ENCODE results near the gene AGBL1.
A peak's percentile ranks its signal among the peaks of the same experiment; 100 is the strongest.

Gene AGBL1

DNA sequence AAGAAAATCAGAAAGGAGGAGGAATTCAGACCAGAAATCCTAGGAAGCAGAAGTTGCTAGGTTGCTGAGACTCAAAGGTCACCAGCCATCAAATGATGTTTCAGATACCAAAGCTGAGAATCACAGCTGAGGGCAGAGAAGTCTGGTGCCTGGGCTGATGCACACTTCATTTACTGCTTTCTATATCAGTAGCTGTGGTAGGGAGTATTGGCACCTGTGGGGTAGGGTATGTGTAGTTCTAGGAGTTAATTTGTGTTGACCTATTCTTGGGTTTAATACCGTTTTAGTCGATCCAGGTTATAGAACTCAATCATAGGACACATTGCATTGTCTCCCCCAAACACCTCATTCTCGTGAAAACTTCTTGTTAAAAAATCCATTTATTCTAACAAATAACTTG is 529.6 kb downstream of the AGBL1 start:
- no peak for DNase-seq

DNA sequence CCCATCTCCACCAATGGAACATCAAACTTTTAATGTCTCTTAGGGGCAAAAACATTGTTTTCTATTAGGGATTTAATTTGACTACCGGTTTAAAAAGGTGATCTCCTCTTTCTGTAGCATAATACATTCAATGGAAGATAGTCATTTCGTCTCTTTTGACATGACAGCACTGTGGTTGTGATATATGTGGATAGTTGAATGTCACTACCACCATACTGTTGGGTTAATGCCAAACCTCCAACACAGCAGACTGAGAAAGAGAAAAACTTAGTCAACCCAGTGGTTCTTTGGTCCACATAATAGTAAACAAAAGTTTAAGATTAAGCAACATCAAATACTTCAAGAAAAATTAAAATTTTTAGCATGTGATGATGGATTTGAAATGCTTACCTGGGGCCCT is 530.4 kb downstream of the AGBL1 start:
- no peak for DNase-seq

DNA sequence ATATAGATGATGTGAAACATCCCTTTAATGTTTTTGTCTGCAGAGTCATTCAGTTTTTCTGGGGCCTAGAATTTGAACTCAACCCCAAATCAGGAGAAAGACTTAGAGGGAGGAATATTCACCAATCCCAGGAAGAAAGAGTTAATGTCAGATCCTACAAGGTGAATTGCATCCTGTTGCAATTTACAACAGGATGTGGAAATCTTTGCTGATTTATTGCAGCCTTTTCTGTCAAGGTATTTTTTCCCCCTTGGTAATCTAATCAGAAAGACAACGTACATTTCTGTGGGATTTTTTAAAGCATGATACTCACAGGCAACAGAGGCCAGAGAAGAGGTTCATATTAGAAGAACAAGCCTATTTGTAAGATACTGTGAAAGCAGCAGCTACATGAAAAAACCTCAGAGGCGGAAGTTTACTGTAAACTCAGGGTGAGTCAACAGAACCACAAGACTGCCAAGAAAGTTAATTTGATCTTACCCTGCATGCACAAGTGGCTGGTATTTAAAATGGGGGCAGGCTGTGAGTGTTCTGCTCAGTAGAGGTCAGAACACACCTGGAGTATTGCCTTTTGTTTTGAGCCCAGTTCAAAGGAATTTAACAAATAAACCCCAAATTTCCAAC is 531.9 kb downstream of the AGBL1 start:
- DNase-seq = no peak

GRCh38 chr15:86615411-86615810 is 535.7 kb downstream of the AGBL1 start:
- DNase-seq = no peak

DNA sequence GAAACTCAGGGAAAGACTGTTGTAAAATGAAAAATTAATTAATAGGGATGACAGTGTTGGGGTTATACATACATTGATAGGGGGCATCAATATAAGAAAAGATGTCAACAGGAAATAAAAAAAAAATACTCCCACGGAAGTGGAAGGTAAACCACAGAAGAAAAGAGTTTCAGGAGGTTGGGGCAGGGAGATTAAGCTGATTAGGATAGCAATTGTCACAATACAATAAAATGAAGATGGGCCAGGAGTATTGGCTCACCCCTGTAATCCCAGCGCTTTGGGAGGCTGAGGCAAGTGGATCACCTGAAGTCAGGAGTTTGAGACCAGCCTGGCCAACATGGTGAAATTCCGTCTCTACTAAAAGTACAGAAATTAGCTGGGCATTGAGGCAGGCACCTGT is 536.1 kb downstream of the AGBL1 start:
- no peak for DNase-seq

DNA sequence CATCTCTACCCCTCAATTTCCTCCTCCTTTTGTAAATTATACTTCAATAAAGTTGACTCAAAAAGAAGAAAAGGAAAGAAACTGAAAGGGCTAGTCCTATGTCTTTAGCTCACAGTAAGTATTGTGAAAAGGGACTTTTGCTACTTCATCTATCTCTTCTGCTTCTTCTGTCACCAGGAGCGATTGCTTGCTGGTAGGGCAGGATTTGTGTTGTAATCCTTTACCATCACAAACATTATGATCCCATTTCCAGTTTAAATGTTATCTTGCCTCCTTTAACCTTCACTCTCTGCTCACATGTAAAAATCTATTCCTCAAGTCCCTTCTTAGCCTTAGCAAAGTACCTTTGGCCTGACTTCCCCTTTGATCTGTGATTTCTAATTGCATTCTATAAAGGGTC is 537.1 kb downstream of the AGBL1 start:
- no peak for DNase-seq

DNA sequence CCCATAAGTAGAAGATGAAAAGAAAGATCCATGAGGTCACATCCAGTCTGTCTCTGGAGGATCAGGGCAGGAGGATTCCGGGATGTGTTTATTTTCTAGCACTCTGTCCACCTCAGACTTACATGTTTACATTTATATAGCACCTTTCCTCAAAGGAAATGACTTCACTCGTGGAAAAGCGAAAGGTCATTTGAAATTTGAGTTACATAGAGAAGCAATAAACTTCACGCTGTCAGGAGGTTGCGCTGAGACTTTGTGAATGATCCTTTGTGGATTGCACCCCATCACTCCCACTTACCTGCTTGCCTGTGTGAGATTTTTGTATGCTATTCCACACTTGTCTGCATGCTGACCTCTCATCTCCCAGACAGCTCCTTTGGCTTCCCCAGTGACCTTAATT is 540.5 kb downstream of the AGBL1 start:
- no peak for DNase-seq

GRCh38 chr15:86620641-86621349 is 541.1 kb downstream of the AGBL1 start:
- no peak for DNase-seq

DNA sequence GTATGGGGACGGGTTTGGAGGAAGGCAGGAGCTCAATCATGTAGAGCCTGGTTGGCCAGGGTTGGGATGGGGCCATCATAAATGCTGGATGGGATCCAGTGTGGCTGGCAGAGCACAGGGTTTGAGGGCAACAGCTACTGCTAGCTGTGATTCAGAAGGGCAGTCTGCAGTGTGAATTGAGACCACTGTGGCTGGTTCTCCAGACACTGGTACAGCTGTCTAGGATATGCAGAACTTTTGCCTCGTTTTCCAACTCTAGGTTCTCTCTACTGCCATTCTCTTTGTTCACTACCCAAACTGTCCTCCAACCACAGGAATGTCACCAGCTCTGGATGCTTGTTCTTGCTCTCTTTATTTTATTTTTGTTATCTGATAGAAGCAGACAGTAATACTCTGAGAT is 543.6 kb downstream of the AGBL1 start:
- no peak for DNase-seq

DNA sequence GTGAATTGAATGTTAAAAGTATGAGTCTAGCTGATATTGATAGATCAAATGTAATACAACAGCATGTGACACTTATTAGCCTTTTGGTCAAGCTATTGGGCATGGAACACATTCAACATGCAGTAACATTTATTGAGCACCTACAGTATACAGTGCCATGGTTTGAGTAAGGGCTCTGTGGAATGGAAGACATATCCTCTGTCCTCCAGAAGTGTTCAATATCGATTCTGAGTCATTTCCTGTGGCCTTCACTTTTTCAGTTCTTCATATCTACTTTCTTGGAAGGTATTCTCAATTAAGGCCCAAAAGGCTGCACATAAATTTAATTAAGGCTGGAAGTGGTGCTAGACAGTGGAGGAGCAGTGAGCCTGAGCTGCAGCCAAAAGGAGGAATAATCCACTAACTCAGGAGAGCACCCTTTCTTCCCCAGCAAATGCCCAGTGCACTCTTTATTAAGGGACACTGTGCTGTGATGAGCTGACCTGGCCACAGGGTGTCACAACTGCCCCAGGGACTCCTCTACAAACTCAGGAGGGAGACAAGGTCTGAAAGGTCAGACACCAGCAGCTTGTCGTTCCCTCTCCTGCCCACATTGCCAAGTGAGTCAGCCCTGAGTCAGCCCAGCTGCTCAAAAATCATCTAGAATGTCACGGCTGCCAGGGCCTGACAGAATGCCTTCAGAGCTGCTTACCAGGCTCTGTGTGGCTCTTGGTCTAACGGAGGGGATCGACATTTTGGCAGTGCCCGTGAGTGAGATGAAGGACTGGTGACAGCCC is 544.8 kb downstream of the AGBL1 start:
- DNase-seq = peak; percentile 41

DNA sequence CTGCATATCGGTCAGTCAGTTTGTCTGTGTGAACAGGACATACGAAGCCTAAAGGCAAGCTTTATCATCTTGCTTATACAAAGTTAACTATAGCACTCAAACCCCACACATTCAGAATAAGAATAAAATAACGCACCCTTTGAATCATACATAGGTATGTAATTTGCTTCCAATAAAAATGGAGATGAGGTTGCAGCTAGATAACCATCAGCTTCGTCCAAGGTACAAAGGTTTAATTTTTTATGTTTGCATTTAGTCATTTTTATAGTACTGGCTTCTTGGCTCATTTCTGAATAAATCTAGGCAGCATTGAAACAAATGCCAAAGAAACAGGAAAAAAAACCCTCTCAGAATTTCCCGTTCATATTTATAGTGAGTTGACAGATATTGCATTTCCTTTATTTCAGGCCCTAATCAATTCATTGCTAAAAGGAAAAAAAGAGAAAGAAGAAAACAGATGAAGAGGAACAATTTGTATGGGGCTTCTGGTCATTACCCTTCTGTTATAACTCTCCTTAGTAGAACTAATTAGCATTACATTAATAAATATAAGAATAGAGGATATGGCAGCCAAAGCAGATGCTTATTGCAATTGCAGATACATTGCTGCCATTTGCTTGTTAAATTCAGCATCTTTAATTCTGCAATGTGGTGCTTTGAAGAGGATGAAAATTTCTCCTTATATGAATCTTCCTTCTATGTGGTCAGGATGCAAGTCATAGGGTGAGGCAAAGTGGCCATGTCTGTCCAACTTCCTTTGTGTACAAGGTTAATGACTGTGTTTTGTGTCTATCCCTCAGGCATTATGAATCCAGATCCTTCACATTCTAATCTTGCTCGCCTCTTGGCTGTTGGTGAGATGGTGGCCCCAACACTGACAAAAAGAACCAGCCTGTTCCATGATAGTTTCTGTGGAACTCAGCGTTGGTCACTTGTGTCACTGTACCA is 550.0 kb downstream of the AGBL1 start:
- no peak for DNase-seq

DNA sequence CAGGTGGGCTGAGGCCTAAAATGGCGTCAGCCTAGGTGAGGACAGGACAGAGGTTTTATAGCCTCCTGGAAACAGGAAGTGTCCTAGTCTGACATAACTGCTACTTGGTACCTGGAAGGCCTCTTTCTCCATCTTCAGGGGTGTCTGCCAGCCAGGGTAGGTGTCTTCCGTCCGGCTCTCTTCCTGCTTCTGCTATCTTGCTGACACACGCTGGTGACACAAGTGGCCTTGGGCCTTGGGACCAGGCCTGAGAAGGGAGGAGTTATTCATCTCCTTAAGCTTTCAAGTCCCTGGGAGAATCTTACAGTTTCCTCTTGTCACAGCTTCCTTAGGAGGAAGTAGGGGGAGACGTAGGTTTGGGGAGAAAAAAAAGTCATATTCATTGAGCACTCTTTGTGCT is 551.3 kb downstream of the AGBL1 start:
- DNase-seq = no peak

DNA sequence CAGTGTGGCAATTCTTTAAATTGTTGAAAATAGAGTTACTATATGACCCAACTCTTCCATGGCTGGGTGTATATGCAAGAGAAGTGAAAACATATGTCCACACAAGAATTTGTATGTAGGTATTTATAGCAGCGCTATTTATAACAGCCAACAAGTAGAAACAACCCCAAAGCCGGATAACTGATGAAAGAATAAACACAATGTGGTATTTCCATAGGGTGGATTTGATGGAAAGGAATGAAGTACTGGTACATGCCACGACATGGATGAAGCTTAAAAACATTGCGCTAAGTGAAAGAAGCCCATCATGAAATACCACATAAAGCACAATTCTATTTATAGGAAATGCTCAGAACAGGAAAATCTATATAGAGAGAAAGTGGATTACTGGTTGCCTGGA is 554.5 kb downstream of the AGBL1 start:
- DNase-seq = no peak

DNA sequence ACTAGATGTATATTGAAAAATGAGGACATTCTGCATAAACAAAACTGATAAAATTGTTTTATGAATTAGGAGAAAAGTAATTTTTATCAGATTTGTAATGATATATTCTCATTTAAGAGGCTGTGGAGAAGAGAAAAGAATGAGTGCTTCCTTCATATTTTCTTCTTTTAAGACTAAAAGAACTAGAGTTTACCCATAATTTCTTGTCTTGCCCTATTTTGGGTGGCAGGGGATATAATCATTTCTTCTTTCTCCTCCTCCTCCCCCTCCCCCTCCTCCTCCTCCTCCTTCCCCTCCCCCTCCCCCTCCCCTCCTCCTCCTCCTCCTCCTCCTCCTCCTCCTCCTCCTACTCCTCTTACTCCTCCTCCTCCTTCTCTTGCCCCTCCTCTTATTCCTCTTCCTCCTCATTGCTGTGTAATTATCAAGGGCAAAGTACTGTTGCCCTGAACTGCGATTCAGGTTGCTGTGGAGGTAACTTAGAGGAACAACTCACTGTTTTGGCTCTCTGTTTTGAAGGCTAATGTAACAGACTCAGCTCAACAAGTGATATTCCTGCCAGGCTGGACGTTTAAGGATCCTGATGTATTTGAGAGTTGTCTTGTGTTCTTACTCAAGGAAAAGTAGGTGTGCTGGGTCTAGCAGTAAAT is 555.4 kb downstream of the AGBL1 start:
- DNase-seq = no peak

- no peak for DNase-seq
Observed at GRCh38 chr15:86644339-86644738, 564.7 kb downstream of the AGBL1 start.

DNA sequence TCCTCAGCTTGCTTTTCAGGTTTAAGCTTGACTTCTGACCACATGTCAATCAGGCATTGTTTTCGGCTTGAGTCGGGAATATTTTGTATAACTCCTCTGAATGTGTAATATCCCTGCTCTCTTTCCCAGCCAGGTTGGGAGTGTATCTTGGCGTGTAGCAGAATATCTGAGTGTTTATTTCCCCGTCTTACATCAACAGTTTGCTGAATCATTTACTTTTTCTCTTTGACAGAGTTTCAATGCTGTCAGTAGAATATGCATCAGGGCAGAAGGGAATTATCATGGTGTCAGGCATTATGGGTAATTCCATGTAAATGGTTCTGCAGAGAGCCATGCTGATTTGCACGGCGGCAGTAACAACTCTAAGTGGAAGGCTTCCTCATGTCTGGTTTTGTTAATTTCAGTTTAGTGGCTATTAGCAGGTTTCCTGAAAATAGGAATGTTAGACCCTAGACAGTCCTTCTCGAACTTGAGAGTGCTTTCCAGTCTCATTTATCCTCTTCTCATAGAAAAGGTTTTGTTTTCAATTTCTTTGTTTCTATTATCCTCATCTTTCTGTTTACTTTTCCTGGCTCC is 566.3 kb downstream of the AGBL1 start:
- no peak for DNase-seq

- no peak for DNase-seq
Observed at GRCh38 chr15:86647810-86648440, 568.3 kb downstream of the AGBL1 start.

DNA sequence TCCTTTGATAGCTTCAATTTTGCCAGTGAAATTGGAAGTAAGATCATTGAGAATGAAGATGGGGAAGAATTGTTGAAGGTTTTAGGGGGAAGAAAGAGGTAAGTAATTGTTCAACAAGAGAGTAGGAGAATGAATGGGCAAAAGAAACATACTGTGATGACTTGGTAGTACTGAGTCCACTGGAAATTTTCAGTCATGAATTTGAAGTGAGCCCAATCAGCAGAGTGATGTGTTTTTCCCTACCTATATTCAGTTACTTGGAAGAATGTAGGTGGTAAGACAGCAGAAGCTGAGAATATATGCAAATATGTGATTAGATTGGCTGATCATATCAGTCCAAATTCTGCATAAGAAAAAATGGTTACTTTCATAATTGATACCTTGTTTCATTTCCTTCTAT is 569.6 kb downstream of the AGBL1 start:
- DNase-seq = no peak

DNA sequence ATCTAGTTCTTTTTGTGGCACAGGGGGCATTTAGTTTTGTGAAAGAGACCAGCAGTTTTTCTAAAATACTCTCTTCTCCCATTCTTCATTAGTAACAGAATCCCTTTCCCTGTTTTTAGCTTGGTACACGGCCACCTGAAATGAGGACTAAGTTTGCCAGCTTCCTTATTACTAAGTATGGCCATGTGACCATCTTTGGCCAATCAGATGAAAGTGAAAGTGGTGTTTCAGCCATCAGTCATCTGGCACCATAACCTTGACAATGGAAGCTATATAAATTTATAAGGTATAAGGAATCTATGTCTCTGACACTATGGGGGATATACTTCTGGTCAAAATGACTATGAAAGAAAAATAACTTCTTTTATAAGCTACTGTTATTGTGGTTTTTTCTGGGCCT is 570.4 kb downstream of the AGBL1 start:
- no peak for DNase-seq

GRCh38 chr15:86653344-86654197 is 573.9 kb downstream of the AGBL1 start:
- peak; percentile 3 for DNase-seq

DNA sequence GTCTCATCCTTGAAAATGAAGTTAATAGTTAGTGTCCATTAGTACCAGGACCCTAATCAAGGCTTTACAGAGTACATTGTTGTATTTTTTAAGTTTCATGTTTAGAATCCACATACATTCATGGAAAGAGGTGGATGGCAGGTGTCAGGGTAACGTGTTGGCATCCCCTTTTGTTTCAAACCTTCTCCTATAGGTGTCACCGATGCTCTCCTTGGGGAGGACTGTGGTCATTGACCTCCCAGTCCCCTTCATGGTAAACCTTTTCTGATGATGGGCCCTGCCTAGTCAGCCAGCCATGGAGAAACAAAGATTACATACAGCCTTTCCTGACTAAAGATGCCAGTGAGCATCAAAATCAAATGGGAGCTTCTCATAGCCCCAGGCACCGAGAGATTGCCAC is 574.8 kb downstream of the AGBL1 start:
- DNase-seq = no peak

All from hematopoietic multipotent progenitor cell treated with erythropoietin and hydrocortisone succinate and interleukin-3 and kit ligand, for 6 days (in vitro differentiated cells).